Osteocyte (in vitro differentiated cells): ENCODE data around the gene SOHLH1. TPM values are rescaled to one million over a fixed set of nuclear protein-coding genes. Genes with fewer than 3 reads are reported as not detected.
"Not testable (repeated sequence)": the region's sequence is repeated elsewhere in the genome, so short reads cannot be mapped to it uniquely, and the experiment has no call there.

ENCODE experiments used
- DNase-seq: peaks from one replicate; pipeline ENCODE4 v3.0.0; 2021; ENCODE audit warnings: mixed read lengths; ENCODE audit not compliant: unreplicated experiment; ENCODE audit errors: extremely low spot score
- H3K27ac Mint-ChIP-seq: one replicate; pipeline ENCODE4 v1.8.0; 2021; ENCODE audit warnings: mild to moderate bottlenecking, mixed read lengths; ENCODE audit not compliant: unreplicated experiment
- H3K27me3 Mint-ChIP-seq: one replicate; pipeline ENCODE4 v1.8.0; 2021; ENCODE audit warnings: mixed read lengths; ENCODE audit not compliant: unreplicated experiment
- H3K36me3 Mint-ChIP-seq: one replicate; pipeline ENCODE4 v1.8.0; 2021; ENCODE audit warnings: mixed read lengths; ENCODE audit not compliant: unreplicated experiment
- H3K4me1 Mint-ChIP-seq: one replicate; pipeline ENCODE4 v1.8.0; 2021; ENCODE audit warnings: mixed read lengths; ENCODE audit not compliant: unreplicated experiment
- H3K4me3 Mint-ChIP-seq: one replicate; pipeline ENCODE4 v1.8.0; 2021; ENCODE audit warnings: mild to moderate bottlenecking, moderate library complexity, mixed read lengths; ENCODE audit not compliant: unreplicated experiment
- H3K9me3 Mint-ChIP-seq: one replicate; pipeline ENCODE4 v1.8.0; 2021; ENCODE audit warnings: mixed read lengths; ENCODE audit not compliant: unreplicated experiment
- total RNA-seq: library from RNA; stranded (reverse); gene quantifications from 2 replicates; pipeline ENCODE4 v1.2.1, GENCODE V29; 2021
- TF ChIP-seq, protein P1 (sequence below): fragments of 200-600 bp; sonication (generic); IDR thresholded peaks from 2 replicates; pipeline ENCODE4 v1.5.0; 2021; ENCODE audit warnings: antibody characterized with exemption, mild to moderate bottlenecking, moderate library complexity

SOHLH1 gene
- total RNA-seq, 1 donor from 2014 or later = not detected

DNA sequence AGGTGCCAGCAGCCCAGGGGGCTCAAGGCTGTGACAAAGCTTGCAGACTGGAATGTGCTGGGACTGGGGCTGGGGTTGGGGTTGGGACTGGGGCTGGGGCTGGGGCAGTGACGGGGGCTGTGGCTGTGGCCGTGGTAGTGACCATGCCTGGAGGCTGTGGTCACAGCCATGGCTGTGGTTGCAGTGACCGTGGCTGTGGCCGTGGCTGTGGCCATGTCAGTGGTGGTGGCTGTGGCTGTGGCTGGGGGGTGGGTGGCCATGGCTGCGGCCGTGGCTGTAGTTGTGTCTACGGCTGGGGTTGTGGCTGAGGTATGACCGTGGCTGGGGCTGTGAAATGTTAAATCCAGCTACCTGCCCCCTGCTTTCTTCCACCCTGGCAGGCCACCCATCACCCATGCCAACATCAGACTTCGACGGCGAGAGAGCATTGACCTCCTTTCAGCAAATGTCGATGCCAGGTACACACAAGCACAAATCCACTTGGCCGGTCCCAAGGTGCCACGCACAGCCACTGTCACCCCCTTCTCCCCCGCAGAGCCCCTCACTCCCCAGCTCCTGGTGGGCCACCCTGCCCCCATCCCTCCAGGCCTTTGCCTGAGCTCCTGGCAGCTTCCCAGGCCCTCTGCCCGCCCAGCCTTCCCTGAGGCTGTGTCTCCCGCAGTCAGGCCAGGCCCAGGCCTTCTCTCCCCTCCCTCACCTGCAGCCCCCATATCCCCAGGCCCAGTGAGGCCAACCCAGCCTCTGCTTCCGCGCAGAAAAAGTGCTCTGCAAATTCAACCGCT is 20.9 kb downstream of the SOHLH1 start:
- Mint-ChIP-seq H3K4me1 (no peaks in the 10 kb centered on the region), H3K36me3 (no peaks in the 10 kb centered on the region), H3K9me3 (no peaks in the 10 kb centered on the region), H3K4me3 (no peak overlapping the region), H3K27ac (no peak overlapping the region), H3K27me3 (no peaks in the 10 kb centered on the region)
- TF ChIP-seq, protein P1, sequence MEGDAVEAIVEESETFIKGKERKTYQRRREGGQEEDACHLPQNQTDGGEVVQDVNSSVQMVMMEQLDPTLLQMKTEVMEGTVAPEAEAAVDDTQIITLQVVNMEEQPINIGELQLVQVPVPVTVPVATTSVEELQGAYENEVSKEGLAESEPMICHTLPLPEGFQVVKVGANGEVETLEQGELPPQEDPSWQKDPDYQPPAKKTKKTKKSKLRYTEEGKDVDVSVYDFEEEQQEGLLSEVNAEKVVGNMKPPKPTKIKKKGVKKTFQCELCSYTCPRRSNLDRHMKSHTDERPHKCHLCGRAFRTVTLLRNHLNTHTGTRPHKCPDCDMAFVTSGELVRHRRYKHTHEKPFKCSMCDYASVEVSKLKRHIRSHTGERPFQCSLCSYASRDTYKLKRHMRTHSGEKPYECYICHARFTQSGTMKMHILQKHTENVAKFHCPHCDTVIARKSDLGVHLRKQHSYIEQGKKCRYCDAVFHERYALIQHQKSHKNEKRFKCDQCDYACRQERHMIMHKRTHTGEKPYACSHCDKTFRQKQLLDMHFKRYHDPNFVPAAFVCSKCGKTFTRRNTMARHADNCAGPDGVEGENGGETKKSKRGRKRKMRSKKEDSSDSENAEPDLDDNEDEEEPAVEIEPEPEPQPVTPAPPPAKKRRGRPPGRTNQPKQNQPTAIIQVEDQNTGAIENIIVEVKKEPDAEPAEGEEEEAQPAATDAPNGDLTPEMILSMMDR = no peak
- DNase-seq = no peak

DNA sequence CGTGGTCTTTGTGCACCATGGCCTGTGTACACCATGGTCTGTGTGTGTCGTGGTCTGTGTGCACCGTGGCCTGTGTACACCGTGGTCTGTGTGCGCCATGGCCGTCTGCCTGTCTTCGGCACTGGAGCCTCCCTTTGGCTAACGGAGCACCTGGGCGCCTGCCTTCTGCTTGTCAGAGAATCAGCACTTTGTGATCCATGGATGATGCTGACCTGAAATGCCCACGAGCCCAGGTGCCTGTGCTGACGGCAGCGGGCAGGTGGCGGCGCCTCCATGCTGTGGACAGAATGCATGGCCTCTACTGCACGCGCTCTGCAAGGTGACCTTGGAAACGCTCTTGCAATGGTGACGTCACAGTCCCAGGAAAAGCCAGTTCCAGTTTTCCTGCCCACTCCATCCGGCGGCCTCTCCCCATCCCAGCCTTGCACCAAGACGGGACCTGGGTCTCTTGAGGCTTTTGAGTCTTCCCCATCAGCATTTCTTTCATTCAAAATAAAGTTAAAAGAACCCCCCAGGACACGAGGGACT is 21.6 kb downstream of the SOHLH1 start:
- no peak for DNase-seq
- TF ChIP-seq, protein P1 = no peak
- Mint-ChIP-seq H3K27me3 (no peaks in the 10 kb centered on the region), H3K9me3 (no peaks in the 10 kb centered on the region), H3K27ac (no peak overlapping the region), H3K4me1 (no peaks in the 10 kb centered on the region), H3K4me3 (no peak overlapping the region), H3K36me3 (no peaks in the 10 kb centered on the region)

DNA sequence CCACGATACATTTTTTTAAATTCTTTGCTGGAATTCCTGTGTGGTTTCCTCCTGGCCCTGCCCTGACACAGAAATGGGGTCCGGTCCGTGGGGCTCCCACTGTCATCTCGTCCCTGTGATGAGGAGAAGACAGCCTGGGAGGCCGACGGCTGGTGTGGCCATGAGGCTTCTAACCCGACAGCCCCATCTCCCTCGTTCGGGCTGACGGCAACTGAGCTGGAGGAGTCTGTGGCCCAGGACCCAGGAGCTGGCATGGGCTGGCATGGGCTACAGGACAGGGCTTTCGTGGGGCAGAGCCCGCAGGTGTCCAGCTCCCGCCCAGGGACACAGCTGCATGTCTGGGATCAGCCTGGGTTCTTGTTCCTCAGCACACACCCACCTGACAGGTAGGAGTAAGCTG is 22.4 kb downstream of the SOHLH1 start:
- Mint-ChIP-seq H3K36me3 (no peaks in the 10 kb centered on the region), H3K4me1 (no peaks in the 10 kb centered on the region), H3K27ac (no peak overlapping the region), H3K4me3 (no peak overlapping the region), H3K27me3 (no peaks in the 10 kb centered on the region), H3K9me3 (no peaks in the 10 kb centered on the region)
- no peak for DNase-seq
- TF ChIP-seq, protein P1 = no peak

DNA sequence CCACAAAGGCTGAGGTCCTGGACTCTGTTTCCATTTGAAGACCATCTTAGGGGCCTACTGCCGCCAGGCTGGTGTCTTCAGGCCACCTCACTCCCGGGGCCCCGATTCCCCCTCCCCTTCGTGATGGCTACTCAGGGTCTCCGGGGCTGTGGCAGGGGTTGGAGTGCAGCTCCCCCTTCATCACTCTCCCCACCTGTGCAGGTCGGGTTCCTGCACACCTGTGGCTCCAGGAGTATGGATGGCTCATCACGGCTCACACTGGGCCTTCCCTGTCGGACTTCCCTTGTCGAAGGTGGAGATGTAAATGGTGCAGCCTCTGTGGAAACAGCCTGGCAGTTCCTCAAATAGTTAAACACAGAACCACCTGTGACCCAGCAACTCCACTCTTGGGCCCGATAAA is 24.3 kb downstream of the SOHLH1 start:
- Mint-ChIP-seq H3K27me3 (no peaks in the 10 kb centered on the region), H3K36me3 (no peaks in the 10 kb centered on the region), H3K4me3 (no peak overlapping the region), H3K4me1 (no peaks in the 10 kb centered on the region), H3K27ac (no peak overlapping the region), H3K9me3 (no peaks in the 10 kb centered on the region)
- DNase-seq = no peak
- TF ChIP-seq, protein P1 = no peak

DNA sequence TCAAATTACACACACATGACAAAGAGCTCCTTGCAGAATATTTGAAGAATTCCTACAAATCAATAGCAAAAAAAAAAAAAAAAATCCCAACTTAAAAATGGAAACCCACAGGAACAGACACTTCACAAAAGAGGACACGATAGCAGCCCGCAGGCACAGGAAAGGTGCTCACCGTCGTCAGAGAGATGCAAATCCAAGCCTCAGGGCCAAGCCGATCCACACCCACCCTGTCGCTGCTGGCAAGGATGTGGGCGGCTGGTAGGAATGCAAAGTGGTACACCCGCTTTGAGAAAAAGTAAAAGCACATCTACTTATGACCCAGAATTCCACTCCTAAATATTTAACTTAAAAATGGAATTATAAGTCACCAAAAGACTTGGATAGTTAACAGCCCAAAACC is 25.3 kb downstream of the SOHLH1 start:
- H3K9me3 Mint-ChIP-seq = no peaks in the 10 kb centered on the region
- H3K4me1 Mint-ChIP-seq = no peaks in the 10 kb centered on the region
- DNase-seq = no peak
- TF ChIP-seq, protein P1 = no peak
- H3K36me3 Mint-ChIP-seq = no peaks in the 10 kb centered on the region
- H3K27ac Mint-ChIP-seq = no peak overlapping the region
- no peak overlapping the region for H3K4me3 Mint-ChIP-seq
- no peaks in the 10 kb centered on the region for H3K27me3 Mint-ChIP-seq

DNA sequence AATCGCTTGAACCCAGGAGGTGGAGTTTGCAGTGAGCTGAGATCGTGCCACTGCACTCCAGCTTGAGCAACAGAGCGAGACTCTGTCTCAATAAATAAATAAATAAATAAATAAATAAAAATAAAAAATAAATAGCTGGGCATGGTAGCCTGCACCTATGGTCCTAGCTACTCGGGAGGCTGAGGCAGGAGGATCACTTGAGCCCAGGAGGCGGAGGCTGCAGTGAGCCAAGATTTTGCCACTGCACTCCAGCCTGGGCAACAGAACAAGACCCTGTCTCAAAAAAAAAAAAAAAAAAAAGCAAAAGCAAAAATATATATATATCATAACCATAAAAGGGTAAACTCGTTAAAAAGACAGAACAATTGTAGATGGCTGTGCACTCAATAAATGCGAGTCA is 26.5 kb downstream of the SOHLH1 start:
- H3K4me1 Mint-ChIP-seq, H3K27me3 Mint-ChIP-seq, H3K9me3 Mint-ChIP-seq, H3K4me3 Mint-ChIP-seq, H3K27ac Mint-ChIP-seq, DNase-seq, H3K36me3 Mint-ChIP-seq: not testable (repeated sequence)
